ENCODE data around the gene TMEM129.

GRCh38 chr4:1753697-1754311, 32.7 kb upstream of the TMEM129 start:
- no peak for TF ChIP-seq POLR2A (IDR thresholded peaks at IDR 0.05)
- TF ChIP-seq CTCF (IDR thresholded peaks at IDR 0.05), result no peak
